ENCODE measurements around the gene TMPRSS7. TPM values are rescaled to one million over a fixed set of nuclear protein-coding genes. Genes with fewer than 3 reads are reported as not detected.

The TMPRSS7 gene
- polyA plus RNA-seq, 3 donors, result not detected

DNA sequence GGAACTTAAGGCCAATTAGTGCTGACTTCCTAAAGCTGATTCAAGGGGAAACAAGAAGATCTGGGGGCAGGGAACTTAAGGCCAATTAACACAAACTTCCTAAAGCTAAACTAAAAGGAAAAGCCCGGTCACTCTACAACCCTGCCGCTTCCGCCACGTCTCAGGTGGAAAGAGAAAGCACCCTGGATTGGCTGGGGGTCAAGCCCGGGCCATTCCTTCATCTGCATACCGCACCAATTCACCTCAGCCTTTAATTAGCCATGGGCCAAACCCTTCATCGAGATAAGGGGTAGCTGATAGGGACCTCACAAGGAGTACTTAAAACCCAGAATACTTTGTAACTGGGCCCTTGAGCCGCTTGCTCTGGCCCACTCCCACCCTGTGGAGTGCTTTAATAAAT is 14.4 kb downstream of the TMPRSS7 start:
- peaks cover 0 to 1% (median 0%) of the 10 kb centered on the region in 3 donors for H3K27me3 Mint-ChIP-seq (ENCODE audit: low read depth in 3 of 3)
- peaks cover 2% of the 10 kb centered on the region for H3K4me1 Mint-ChIP-seq
- intact Hi-C loops (cut with micrococcal nuclease), result no loop called here
- no peak overlapping the region for H3K27ac Mint-ChIP-seq
- no peaks in the 10 kb centered on the region for H3K36me3 Mint-ChIP-seq
- no peaks in the 10 kb centered on the region for H4K20me1 ChIP-seq (ENCODE audit: insufficient read depth, low read length)
- peaks cover 0 to 1% of the 10 kb centered on the region in 2 donors for H3K4me1 ChIP-seq (ENCODE audit: control insufficient read depth in 1 of 2, insufficient read depth in 2 of 2, low read length in 2 of 2)
- no peak overlapping the region for H3K9ac ChIP-seq (ENCODE audit: insufficient read depth, low read length, poor library complexity, severe bottlenecking)
- H3K36me3 ChIP-seq (replicated peaks in 1 of 2; ENCODE audit: control insufficient read depth in 1 of 2, insufficient read depth in 2 of 2, low read length in 2 of 2), result no peaks in the 10 kb centered on the region
- H3K9me3 ChIP-seq (replicated peaks in 1 of 2; ENCODE audit: control insufficient read depth in 1 of 2, insufficient read depth in 1 of 2, low read length in 2 of 2), result no peaks in the 10 kb centered on the region
- TF ChIP-seq, protein P1, sequence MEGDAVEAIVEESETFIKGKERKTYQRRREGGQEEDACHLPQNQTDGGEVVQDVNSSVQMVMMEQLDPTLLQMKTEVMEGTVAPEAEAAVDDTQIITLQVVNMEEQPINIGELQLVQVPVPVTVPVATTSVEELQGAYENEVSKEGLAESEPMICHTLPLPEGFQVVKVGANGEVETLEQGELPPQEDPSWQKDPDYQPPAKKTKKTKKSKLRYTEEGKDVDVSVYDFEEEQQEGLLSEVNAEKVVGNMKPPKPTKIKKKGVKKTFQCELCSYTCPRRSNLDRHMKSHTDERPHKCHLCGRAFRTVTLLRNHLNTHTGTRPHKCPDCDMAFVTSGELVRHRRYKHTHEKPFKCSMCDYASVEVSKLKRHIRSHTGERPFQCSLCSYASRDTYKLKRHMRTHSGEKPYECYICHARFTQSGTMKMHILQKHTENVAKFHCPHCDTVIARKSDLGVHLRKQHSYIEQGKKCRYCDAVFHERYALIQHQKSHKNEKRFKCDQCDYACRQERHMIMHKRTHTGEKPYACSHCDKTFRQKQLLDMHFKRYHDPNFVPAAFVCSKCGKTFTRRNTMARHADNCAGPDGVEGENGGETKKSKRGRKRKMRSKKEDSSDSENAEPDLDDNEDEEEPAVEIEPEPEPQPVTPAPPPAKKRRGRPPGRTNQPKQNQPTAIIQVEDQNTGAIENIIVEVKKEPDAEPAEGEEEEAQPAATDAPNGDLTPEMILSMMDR (IDR thresholded peaks at IDR 0.05), result no peak
- WGBS (ENCODE audit: insufficient coverage), result 82% methylated on average over 4 of the region's 8 CpGs
- no peaks in the 10 kb centered on the region for H3K79me2 ChIP-seq (ENCODE audit: insufficient read depth, low read length)
- no peak overlapping the region for H3K4me2 ChIP-seq (replicated peaks; ENCODE audit: extremely low read depth, low read length, poor library complexity, severe bottlenecking)
- H3K4me3 ChIP-seq (replicated peaks in 1 of 3; ENCODE audit: low read depth in 2 of 3, low read length in 3 of 3), result no peak overlapping the region
- H3K27ac ChIP-seq (ENCODE audit: low read depth in 1 of 2, low read length in 2 of 2), result no peak overlapping the region
- no peaks in the 10 kb centered on the region for H3K9me3 Mint-ChIP-seq
- no peak for DNase-seq
- no peaks in the 10 kb centered on the region for H3K27me3 ChIP-seq (ENCODE audit: control insufficient read depth in 2 of 2, insufficient read depth in 2 of 2, low read length in 2 of 2)
- no peak overlapping the region for H3K4me3 Mint-ChIP-seq
- no peak overlapping the region for H2AFZ ChIP-seq (ENCODE audit: insufficient read depth, low read depth, low read length, poor library complexity, severe bottlenecking)

GRCh38 chr3:112053229-112053628 is 18.7 kb downstream of the TMPRSS7 start:
- Histone ChIP-seq H3K79me2 (ENCODE audit: insufficient read depth, low read length) (no peaks in the 10 kb centered on the region), H3K27ac (ENCODE audit: low read depth in 1 of 2, low read length in 2 of 2) (no peak overlapping the region), H3K4me3 (replicated peaks in 1 of 3; ENCODE audit: low read depth in 2 of 3, low read length in 3 of 3) (no peak overlapping the region), H3K4me1 (ENCODE audit: control insufficient read depth in 1 of 2, insufficient read depth in 2 of 2, low read length in 2 of 2) (no peaks in the 10 kb centered on the region), H2AFZ (ENCODE audit: insufficient read depth, low read depth, low read length, poor library complexity, severe bottlenecking) (no peak overlapping the region), H3K36me3 (replicated peaks in 1 of 2; ENCODE audit: control insufficient read depth in 1 of 2, insufficient read depth in 2 of 2, low read length in 2 of 2) (no peaks in the 10 kb centered on the region), H3K27me3 (ENCODE audit: control insufficient read depth in 2 of 2, insufficient read depth in 2 of 2, low read length in 2 of 2) (no peaks in the 10 kb centered on the region), H4K20me1 (ENCODE audit: insufficient read depth, low read length) (no peaks in the 10 kb centered on the region), H3K4me2 (replicated peaks; ENCODE audit: extremely low read depth, low read length, poor library complexity, severe bottlenecking) (no peak overlapping the region), H3K9ac (ENCODE audit: insufficient read depth, low read length, poor library complexity, severe bottlenecking) (no peak overlapping the region), H3K9me3 (replicated peaks in 1 of 2; ENCODE audit: control insufficient read depth in 1 of 2, insufficient read depth in 1 of 2, low read length in 2 of 2) (no peaks in the 10 kb centered on the region)
- Mint-ChIP-seq H3K27ac (no peak overlapping the region), H3K27me3 (ENCODE audit: low read depth in 3 of 3) (peaks cover 0 to 5% (median 1%) of the 10 kb centered on the region in 3 donors), H3K4me1 (peaks cover 2% of the 10 kb centered on the region), H3K4me3 (no peak overlapping the region), H3K36me3 (no peaks in the 10 kb centered on the region), H3K9me3 (peaks cover 0 to 1% (median 0%) of the 10 kb centered on the region in 7 donors)
- no CpG with 5 or more reads among the region's 1 CpG for WGBS (ENCODE audit: insufficient coverage)
- TF ChIP-seq, protein P1 (IDR thresholded peaks at IDR 0.05), result no peak
- intact Hi-C loops (cut with micrococcal nuclease), result no loop called here
- DNase-seq, result no peak

Data from CD14-positive monocyte (primary cell).